Neural progenitor cell (in vitro differentiated cells): ENCODE measurements around the gene TCL1B.

Experiments used
- EZH2phosphoT487 ChIP-seq: fragments of 200-600 bp; sonication (generic); IDR thresholded peaks from 2 replicates; pipeline ENCODE4 v1.6.1; 2017; ENCODE audit warnings: antibody characterized with exemption
- TF ChIP-seq, protein P1 (sequence below): fragments of 200-600 bp; sonication (generic); IDR thresholded peaks from 2 replicates; pipeline ENCODE4 v1.5.1; 2017; ENCODE audit warnings: antibody characterized with exemption, mild to moderate bottlenecking

DNA sequence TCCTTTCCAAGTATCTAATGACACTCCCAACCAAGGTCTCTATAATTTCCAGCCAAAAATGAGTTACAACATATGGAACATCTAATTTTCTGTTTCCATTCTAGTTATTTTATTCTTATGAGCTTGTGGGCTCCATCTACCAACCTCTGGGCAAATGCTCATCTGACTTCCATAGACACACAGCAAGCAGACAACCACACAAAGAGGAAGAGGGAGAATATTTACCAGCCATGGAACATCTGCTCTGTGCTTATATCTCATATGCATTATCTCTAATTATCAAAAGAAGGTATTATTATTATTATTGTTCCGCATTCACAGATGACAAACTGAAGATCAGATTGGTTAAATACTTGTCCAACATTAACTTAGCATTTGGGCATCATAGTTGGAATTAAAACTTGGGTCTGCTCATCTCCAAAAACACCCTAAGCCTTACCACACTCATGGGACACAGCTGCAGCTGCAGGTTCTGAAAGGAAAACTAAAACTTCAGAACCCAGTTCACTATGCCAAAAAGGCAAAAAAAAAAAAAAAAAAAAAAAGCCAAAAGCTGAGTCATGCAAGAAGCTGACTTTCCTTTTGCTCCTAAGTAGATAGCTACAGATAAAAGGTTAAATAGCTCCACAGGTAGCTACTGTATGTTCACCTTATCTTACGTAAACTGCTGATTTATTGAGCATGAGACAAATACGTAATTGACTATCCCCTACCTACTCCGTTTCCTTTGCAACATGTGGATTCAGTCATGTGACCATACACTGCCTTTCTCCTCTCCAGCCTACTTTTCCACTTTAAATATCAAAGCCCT lies 23.6 kb upstream of the TCL1B start:
- TF ChIP-seq, protein P1, sequence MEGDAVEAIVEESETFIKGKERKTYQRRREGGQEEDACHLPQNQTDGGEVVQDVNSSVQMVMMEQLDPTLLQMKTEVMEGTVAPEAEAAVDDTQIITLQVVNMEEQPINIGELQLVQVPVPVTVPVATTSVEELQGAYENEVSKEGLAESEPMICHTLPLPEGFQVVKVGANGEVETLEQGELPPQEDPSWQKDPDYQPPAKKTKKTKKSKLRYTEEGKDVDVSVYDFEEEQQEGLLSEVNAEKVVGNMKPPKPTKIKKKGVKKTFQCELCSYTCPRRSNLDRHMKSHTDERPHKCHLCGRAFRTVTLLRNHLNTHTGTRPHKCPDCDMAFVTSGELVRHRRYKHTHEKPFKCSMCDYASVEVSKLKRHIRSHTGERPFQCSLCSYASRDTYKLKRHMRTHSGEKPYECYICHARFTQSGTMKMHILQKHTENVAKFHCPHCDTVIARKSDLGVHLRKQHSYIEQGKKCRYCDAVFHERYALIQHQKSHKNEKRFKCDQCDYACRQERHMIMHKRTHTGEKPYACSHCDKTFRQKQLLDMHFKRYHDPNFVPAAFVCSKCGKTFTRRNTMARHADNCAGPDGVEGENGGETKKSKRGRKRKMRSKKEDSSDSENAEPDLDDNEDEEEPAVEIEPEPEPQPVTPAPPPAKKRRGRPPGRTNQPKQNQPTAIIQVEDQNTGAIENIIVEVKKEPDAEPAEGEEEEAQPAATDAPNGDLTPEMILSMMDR = no peak
- no peak for TF ChIP-seq EZH2phosphoT487
